Vagina (tissue), 2 donors: Measurements from ENCODE around the gene FYB1. TPM values are rescaled to one million over a fixed set of nuclear protein-coding genes. Genes with fewer than 3 reads are reported as not detected.

Source experiments
- DNase-seq, 2 donors: peaks; one replicate each; pipeline ENCODE4 v3.0.0-alpha.2; 2017; ENCODE audit errors: extremely low spot score in 2 of 2
- H3K27ac ChIP-seq: fragments of 200-600 bp; sonication (generic); one replicate; pipeline ENCODE4 v1.5.1; 2019
- H3K27me3 ChIP-seq: fragments of 200-600 bp; sonication (generic); one replicate; pipeline ENCODE4 v1.5.1; 2019
- H3K36me3 ChIP-seq, 2 donors: fragments of 200-600 bp; sonication (generic); one replicate each; pipeline ENCODE4 v1.5.1; 2017 to 2019
- H3K4me1 ChIP-seq: fragments of 200-600 bp; sonication (generic); one replicate; pipeline ENCODE4 v1.5.1; 2019
- H3K4me3 ChIP-seq, 2 donors: fragments of 200-600 bp; sonication (generic); 1 replicate in 1 of 2; 2 replicates in 1 of 2; pipeline ENCODE4 v1.5.1; 2016 to 2019
- H3K9me3 ChIP-seq: fragments of 200-600 bp; sonication (generic); one replicate; pipeline ENCODE4 v1.5.1; 2019
- POLR2A ChIP-seq, 2 donors: fragments of 450-650 bp; IDR thresholded peaks; one replicate each; pipeline ENCODE4 v1.6.1; 2017; ENCODE audit warnings: antibody characterized with exemption in 2 of 2, mild to moderate bottlenecking in 2 of 2, moderate library complexity in 2 of 2
- POLR2AphosphoS5 ChIP-seq, 2 donors: sonication (generic); formaldehyde crosslinking; IDR thresholded peaks; one replicate each; pipeline ENCODE4 v1.9.0; 2017; ENCODE audit warnings: antibody characterized with exemption in 2 of 2, mild to moderate bottlenecking in 2 of 2, low read depth in 1 of 2; ENCODE audit not compliant: insufficient read depth in 1 of 2
- intact Hi-C: fragments of 100-400 bp; cut with DNase I; formaldehyde crosslinking; loops from one replicate; pipeline ENCODE4 v1.15.1; 2023
- total RNA-seq: library from RNA; depleted of rRNA; stranded (reverse); fragments of >200 nt; gene quantifications from one replicate; pipeline ENCODE4 v1.2.3, GENCODE V29; 2016
- TF ChIP-seq, protein P1 (sequence below), 3 experiments: fragments of 450-650 bp in 2 of 3; fragments of 200-600 bp in 1 of 3; sonication (generic) in 1 of 3; IDR thresholded peaks; one replicate each; pipeline ENCODE4 v1.5.1; 2017 to 2019; ENCODE audit warnings: antibody characterized with exemption in 3 of 3, mild to moderate bottlenecking in 2 of 3, moderate library complexity in 2 of 3

The FYB1 gene
- total RNA-seq, 1 donor from 2014 or later, result 10.8 TPM

DNA sequence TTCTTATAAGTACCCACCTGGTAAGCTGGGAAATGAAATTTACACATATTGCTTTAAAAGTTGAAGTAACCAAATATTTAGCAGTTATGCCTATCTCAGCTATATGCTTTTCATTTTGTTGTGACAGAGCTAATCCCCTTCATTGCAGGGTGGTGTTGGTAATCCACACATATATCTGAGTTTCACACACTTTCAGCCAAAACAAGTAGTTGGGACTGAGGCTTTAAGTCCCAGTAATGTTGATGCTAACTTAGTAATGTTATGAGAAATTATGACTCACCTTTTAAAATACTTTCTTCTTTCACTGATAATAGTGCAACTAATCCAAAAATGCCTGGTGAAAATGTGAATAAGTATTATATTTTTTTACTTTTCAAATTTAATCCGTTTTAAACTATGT, 126.0 kb downstream of the FYB1 start:
- H3K4me1 ChIP-seq, result no peaks in the 10 kb centered on the region
- H3K36me3 ChIP-seq, result no peaks in the 10 kb centered on the region
- H3K9me3 ChIP-seq, result no peaks in the 10 kb centered on the region
- H3K27me3 ChIP-seq, result no peaks in the 10 kb centered on the region
- H3K4me3 ChIP-seq, result no peak overlapping the region
- H3K27ac ChIP-seq, result no peak overlapping the region
- intact Hi-C loops, result no loop called here
- TF ChIP-seq, protein P1, sequence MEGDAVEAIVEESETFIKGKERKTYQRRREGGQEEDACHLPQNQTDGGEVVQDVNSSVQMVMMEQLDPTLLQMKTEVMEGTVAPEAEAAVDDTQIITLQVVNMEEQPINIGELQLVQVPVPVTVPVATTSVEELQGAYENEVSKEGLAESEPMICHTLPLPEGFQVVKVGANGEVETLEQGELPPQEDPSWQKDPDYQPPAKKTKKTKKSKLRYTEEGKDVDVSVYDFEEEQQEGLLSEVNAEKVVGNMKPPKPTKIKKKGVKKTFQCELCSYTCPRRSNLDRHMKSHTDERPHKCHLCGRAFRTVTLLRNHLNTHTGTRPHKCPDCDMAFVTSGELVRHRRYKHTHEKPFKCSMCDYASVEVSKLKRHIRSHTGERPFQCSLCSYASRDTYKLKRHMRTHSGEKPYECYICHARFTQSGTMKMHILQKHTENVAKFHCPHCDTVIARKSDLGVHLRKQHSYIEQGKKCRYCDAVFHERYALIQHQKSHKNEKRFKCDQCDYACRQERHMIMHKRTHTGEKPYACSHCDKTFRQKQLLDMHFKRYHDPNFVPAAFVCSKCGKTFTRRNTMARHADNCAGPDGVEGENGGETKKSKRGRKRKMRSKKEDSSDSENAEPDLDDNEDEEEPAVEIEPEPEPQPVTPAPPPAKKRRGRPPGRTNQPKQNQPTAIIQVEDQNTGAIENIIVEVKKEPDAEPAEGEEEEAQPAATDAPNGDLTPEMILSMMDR (IDR thresholded peaks at IDR 0.05), result no peak
- TF ChIP-seq POLR2AphosphoS5 (IDR thresholded peaks at IDR 0.05; ENCODE audit: insufficient read depth in 1 of 2, low read depth in 1 of 2) (no peak), POLR2A (IDR thresholded peaks at IDR 0.05) (no peak)
- DNase-seq, result no peak

DNA sequence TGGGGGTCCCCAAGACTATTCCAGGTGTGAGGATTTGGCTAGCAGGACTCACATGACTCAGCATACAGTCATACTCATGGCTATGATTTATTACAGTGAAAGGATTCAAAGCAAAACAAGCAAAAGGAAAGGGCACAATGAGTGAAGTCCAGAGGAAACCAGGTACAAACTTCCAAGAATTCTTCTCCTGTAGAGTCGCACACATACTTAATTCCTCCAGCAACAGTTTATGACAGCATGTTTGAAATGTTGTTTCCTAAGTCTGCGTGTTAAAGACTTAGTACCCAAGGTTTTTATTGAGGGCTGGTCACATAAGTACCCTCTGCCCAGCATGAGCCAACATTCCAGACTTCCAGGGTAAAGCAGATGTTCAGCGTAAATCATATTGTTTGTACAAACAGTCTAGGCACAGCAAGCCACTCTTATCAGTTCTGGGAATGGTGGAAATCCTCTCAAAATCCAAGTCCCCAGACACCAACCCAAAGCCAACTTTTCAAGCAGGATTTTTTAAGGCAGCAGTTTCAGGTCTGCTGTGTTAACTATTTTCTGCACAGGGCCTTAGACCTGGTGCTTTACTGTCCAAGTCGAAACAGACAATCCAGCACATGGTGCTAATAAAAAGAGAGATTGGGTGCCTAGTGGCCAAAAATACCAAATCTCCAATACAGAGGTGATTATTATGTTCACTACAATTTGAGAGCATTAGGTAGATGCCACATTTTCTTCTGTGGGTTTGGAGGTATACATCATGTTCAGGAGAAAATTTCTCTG, 126.6 kb downstream of the FYB1 start:
- Histone ChIP-seq H3K27ac (no peak overlapping the region), H3K36me3 (no peaks in the 10 kb centered on the region)
- intact Hi-C loops, result no loop called here

DNA sequence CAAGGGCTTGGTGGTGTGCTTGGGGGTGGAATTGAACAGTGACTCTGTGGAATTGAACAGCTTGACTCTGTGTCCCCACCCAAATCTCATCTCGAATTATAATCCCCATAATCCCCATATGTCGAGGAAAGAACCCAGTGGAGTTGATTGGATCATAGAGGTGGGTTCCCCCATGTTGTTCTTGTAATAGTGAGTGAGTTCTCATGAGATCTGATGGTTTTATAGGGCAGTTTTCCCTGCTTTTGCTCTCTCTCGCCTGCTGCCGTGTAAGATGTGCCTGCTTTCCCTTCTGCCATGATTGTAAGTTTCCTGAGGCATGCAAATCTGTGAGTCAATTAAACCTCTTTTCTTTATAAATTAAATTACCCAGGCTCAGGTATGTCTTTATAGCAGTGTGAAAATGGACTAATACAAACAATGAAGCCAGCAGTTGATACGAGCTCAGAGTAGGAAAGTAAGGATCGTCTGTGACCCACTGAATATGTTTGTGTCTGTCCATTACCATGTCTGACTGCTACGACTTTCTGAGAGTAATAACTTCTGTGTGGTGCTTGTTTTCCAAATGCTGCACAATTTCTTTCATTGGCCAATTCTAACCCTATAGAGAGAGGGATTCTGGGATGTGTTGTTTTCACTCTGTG, 127.3 kb downstream of the FYB1 start:
- no peaks in the 10 kb centered on the region for H3K27me3 ChIP-seq
- no peaks in the 10 kb centered on the region for H3K4me1 ChIP-seq
- TF ChIP-seq POLR2AphosphoS5 (IDR thresholded peaks at IDR 0.05; ENCODE audit: insufficient read depth in 1 of 2, low read depth in 1 of 2), result no peak
- H3K4me3 ChIP-seq, result no peak overlapping the region
- intact Hi-C loops, result no loop called here
- no peaks in the 10 kb centered on the region for H3K36me3 ChIP-seq
- no peaks in the 10 kb centered on the region for H3K9me3 ChIP-seq
- no peak for DNase-seq
- H3K27ac ChIP-seq, result no peak overlapping the region

More for the DNA sequence above, 126.6 kb downstream of the FYB1 start:
- H3K27me3 ChIP-seq, result no peaks in the 10 kb centered on the region
- DNase-seq, result no peak
- H3K9me3 ChIP-seq, result no peaks in the 10 kb centered on the region
- TF ChIP-seq POLR2A (IDR thresholded peaks at IDR 0.05), result no peak
- TF ChIP-seq, protein P1 (IDR thresholded peaks at IDR 0.05), result no peak
- TF ChIP-seq POLR2AphosphoS5 (IDR thresholded peaks at IDR 0.05; ENCODE audit: insufficient read depth in 1 of 2, low read depth in 1 of 2), result no peak
- no peak overlapping the region for H3K4me3 ChIP-seq
- no peaks in the 10 kb centered on the region for H3K4me1 ChIP-seq

DNA sequence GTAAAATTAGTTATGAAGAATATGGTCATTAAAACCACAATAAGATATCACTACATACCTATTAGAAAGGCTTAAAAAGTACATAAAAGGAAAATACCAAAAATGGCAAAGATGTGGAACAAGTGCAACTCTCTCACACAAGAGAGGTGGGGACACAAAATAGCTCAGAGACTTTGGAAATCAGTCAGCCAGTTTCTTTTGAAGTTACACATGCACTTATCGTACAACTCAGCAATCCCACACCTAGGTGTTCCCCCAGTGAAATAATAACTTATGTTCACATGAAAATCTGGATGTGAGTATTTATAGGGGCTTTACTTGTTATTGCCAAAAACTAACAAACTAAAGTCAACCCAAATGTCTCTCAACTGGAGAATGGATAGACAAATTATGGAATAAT, 135.4 kb downstream of the FYB1 start:
- TF ChIP-seq POLR2AphosphoS5 (IDR thresholded peaks at IDR 0.05; ENCODE audit: insufficient read depth in 1 of 2, low read depth in 1 of 2) (no peak), POLR2A (IDR thresholded peaks at IDR 0.05) (no peak)
- TF ChIP-seq, protein P1 (IDR thresholded peaks at IDR 0.05), result no peak
- intact Hi-C loops, result no loop called here
- Histone ChIP-seq H3K36me3 (no peaks in the 10 kb centered on the region), H3K9me3 (no peaks in the 10 kb centered on the region), H3K4me3 (no peak overlapping the region), H3K27me3 (no peaks in the 10 kb centered on the region), H3K4me1 (no peaks in the 10 kb centered on the region), H3K27ac (no peak overlapping the region)
- no peak for DNase-seq

DNA sequence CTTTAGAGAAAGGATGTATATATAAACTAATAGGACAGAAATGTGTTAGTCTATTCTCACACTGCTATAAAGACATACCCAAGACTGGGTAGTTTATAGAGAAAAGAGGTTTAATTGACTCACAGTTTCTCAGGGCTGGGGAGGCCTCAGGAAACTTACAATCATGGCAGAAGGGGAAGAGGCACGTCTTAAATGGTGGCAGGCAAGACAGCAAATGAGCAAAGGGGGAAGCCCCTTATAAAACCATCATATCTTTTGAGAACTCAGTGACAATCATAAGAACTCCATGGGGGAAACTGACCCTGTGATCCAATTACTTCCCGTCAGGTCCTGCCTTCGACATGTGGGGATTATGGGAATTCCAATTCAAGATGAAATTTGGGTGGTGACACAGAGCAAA, 136.4 kb downstream of the FYB1 start:
- DNase-seq, result no peak
- intact Hi-C loops, result no loop called here

More for the DNA sequence above, 136.4 kb downstream of the FYB1 start:
- Histone ChIP-seq H3K27me3 (no peaks in the 10 kb centered on the region), H3K36me3 (no peaks in the 10 kb centered on the region), H3K4me1 (no peaks in the 10 kb centered on the region), H3K27ac (no peak overlapping the region), H3K4me3 (no peak overlapping the region), H3K9me3 (no peaks in the 10 kb centered on the region)
- TF ChIP-seq, protein P1 (IDR thresholded peaks at IDR 0.05), result no peak
- no peak for TF ChIP-seq POLR2A (IDR thresholded peaks at IDR 0.05)
- no peak for TF ChIP-seq POLR2AphosphoS5 (IDR thresholded peaks at IDR 0.05; ENCODE audit: insufficient read depth in 1 of 2, low read depth in 1 of 2)
